ENCODE measurements around the gene PLD6. TPM values are rescaled to one million over a fixed set of nuclear protein-coding genes. Genes with fewer than 3 reads are reported as not detected.

PLD6 gene
- total and polyA plus RNA-seq, 2 experiments from 2014 or later = 0.63 to 0.97 TPM

DNA sequence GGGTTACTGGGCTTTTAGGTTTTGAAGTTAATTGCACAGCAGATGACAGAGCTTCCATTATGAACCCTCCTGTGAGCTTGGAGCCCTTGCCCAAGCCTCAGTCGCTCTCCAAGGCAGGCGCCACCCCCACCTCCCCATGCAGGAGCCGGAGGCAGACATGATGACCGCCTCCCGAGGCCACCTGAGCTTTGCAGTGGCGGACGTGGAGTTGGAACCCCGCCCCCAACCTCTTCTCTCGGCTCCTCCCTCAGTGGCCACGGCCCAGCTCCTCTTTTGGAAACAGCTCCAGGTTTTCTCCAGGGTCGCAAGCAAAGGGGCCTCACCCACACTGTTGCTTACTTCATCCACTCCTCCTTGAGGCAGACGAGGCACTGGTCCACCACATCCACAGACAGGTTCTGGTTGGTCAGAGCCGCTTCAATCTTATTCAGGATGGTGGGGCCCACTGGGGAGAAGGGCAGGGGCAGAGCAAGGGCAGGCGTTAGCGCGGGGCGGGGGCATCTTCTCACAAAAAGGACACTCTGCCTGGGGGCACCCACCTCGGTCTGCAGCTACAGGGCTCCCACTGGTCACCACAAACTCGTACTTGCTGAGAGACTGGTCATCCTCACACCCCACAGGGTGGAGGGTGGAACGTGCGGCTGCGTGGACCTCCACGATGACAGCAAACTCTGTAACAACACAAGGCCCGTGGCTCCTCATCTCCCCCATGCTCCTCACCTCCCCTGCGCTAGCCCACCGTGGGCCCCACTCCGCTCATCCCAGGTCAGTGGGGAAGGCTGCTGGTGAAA is 8.7 kb upstream of the PLD6 start:
- WGBS (ENCODE audit: low lambda C conversion rate, missing lambda C conversion rate) = 96% methylated on average over 27 of the region's 27 CpGs
- Histone ChIP-seq H3K27me3 (no peaks in the 10 kb centered on the region), H3K9me2 (replicated peaks; ENCODE audit: insufficient read depth) (no peaks in the 10 kb centered on the region), H3K4me2 (no peak overlapping the region), H3K4me1 (ENCODE audit: insufficient read depth) (no peaks in the 10 kb centered on the region), H3K36me3 (replicated peaks; ENCODE audit: insufficient read depth, low read depth) (no peaks in the 10 kb centered on the region), H3K4me3 (no peak overlapping the region), H2AFZ (no peak overlapping the region), H4K20me1 (ENCODE audit: insufficient read depth, poor library complexity, severe bottlenecking) (no peaks in the 10 kb centered on the region), H3K27ac (no peak overlapping the region), H3K79me2 (no peaks in the 10 kb centered on the region), H3K9me3 (ENCODE audit: low read depth) (no peaks in the 10 kb centered on the region)
- no peak for DNase-seq (ENCODE audit: low spot score)
- TF ChIP-seq EZH2 (IDR thresholded peaks at IDR 0.05; ENCODE audit: borderline replicate concordance) (no peak), CTCF (IDR thresholded peaks at IDR 0.05; ENCODE audit: poor library complexity) (no peak), EZH2phosphoT487 (IDR thresholded peaks at IDR 0.05; ENCODE audit: low read depth, severe bottlenecking, unreplicated experiment) (no peak)

GRCh38 chr17:17213775-17214174 is 7.6 kb upstream of the PLD6 start:
- TF ChIP-seq EZH2phosphoT487 (IDR thresholded peaks at IDR 0.05; ENCODE audit: low read depth, severe bottlenecking, unreplicated experiment) (no peak), EZH2 (IDR thresholded peaks at IDR 0.05; ENCODE audit: borderline replicate concordance) (no peak), CTCF (IDR thresholded peaks at IDR 0.05; ENCODE audit: poor library complexity) (no peak)
- Histone ChIP-seq H3K36me3 (replicated peaks; ENCODE audit: insufficient read depth, low read depth) (no peaks in the 10 kb centered on the region), H3K4me2 (no peak overlapping the region), H3K4me1 (ENCODE audit: insufficient read depth) (no peaks in the 10 kb centered on the region), H3K4me3 (no peak overlapping the region), H3K27ac (no peak overlapping the region), H2AFZ (no peak overlapping the region), H3K9me2 (replicated peaks; ENCODE audit: insufficient read depth) (no peaks in the 10 kb centered on the region), H3K79me2 (no peaks in the 10 kb centered on the region), H4K20me1 (ENCODE audit: insufficient read depth, poor library complexity, severe bottlenecking) (no peaks in the 10 kb centered on the region), H3K9me3 (ENCODE audit: low read depth) (no peaks in the 10 kb centered on the region), H3K27me3 (no peaks in the 10 kb centered on the region)
- DNase-seq (ENCODE audit: low spot score) = no peak
- 89% methylated on average over 10 of the region's 10 CpGs for WGBS (ENCODE audit: low lambda C conversion rate, missing lambda C conversion rate)

- H3K79me2 ChIP-seq = no peaks in the 10 kb centered on the region
- no peaks in the 10 kb centered on the region for H3K36me3 ChIP-seq (replicated peaks; ENCODE audit: insufficient read depth, low read depth)
- H4K20me1 ChIP-seq (ENCODE audit: insufficient read depth, poor library complexity, severe bottlenecking) = no peaks in the 10 kb centered on the region
- TF ChIP-seq CTCF (IDR thresholded peaks at IDR 0.05; ENCODE audit: poor library complexity) (no peak), EZH2 (IDR thresholded peaks at IDR 0.05; ENCODE audit: borderline replicate concordance) (no peak), EZH2phosphoT487 (IDR thresholded peaks at IDR 0.05; ENCODE audit: low read depth, severe bottlenecking, unreplicated experiment) (no peak)
- 95% methylated on average over 8 of the region's 8 CpGs for WGBS (ENCODE audit: low lambda C conversion rate, missing lambda C conversion rate)
- H3K4me2 ChIP-seq = no peak overlapping the region
- H3K4me3 ChIP-seq = no peak overlapping the region
- no peaks in the 10 kb centered on the region for H3K27me3 ChIP-seq
- H3K27ac ChIP-seq = no peak overlapping the region
- no peak overlapping the region for H2AFZ ChIP-seq
- no peaks in the 10 kb centered on the region for H3K9me2 ChIP-seq (replicated peaks; ENCODE audit: insufficient read depth)
- DNase-seq (ENCODE audit: low spot score) = no peak
- H3K4me1 ChIP-seq (ENCODE audit: insufficient read depth) = no peaks in the 10 kb centered on the region
- H3K9me3 ChIP-seq (ENCODE audit: low read depth) = no peaks in the 10 kb centered on the region
Measured at GRCh38 chr17:17207998-17208397, 1.9 kb upstream of the PLD6 start.
